Measurements from ENCODE around the gene LRRTM4.

Gene LRRTM4

GRCh38 chr2:76977846-76978727, 544.1 kb downstream of the LRRTM4 start:
- DNase-seq, result no peak

GRCh38 chr2:76975752-76976151, 546.4 kb downstream of the LRRTM4 start:
- no peak for DNase-seq

GRCh38 chr2:76973610-76974009, 548.6 kb downstream of the LRRTM4 start:
- no peak for DNase-seq

GRCh38 chr2:76965772-76966171, 556.4 kb downstream of the LRRTM4 start:
- DNase-seq, result no peak

- DNase-seq, result no peak
Measured at GRCh38 chr2:76958749-76959148, 563.4 kb downstream of the LRRTM4 start.

- no peak for DNase-seq
Measured at GRCh38 chr2:76953733-76954347, 568.3 kb downstream of the LRRTM4 start.

DNA sequence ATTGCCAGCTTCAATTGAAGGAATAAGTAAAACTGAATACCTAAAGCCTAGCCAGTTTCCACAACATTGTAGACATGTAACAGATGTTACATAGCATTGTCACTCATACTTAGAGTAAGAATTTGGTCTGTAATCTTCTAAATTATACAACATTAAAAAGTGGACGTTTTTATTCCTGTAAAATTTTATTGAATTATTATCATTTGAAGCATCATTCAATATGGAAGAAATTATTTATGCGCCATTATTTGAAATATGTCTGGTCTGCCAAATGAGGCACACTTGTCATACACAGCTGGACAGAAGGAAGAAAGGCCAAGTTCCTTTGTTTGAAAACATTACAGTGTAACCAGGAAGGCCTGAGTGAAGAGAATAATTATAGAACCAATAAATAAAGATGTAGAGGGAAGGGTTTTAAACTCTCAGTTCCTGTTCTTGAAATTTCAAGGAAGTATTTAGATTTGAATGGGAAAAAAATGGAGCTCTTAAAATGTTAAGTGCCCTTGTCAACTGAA, 575.5 kb downstream of the LRRTM4 start:
- no peak for DNase-seq

GRCh38 chr2:76940559-76940958, 581.6 kb downstream of the LRRTM4 start:
- no peak for DNase-seq

- DNase-seq, result no peak
Measured at GRCh38 chr2:76938153-76938552, 584.0 kb downstream of the LRRTM4 start.

DNA sequence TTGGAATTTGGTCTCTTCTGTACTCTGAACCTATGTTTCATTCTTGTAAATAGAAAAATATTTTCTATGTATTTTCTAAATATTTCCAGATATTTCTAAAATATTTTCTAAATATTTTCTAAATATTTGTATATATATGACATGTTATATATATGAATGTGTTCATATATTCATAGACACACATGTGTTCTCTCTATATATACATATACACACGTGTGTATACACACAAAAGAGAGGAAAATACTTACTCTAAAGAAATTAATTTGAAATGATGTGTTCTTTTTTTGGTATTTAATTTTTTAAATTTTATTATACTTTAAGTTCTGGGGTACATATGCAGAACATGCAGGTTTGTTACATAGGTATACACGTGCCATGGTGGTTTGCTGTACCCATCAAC, 589.6 kb downstream of the LRRTM4 start:
- no peak for DNase-seq

DNA sequence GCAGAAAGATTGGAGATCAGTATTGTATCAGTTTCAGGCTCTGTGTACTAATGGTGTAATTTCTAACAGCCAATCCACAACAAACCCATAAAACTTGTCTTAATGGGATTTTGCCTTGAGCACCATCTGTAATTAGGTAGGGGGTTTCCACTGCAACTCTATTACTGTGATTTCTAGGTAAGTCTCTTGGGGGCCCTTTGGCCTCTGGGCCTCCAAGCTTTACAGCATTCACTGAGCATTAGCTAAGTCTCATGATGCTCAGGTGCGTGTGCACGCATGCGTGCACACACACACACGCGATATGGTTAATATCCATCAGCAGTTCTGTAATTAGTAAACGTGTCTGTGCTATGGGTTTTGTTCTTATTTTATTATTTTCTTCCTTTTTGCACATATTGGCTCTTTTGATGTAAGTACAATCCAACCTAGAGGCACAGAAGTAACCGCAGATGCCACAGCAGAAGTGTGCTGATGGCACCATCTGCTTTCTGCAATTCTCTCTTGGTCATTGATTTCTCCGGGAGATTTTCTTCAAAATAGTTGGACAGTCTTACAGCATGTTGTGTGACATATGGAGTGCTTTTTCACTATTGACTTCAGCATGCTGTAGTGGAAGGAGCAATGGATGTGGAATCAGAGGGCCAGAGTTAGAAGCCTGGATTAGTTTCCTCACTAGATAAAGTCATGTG, 592.0 kb downstream of the LRRTM4 start:
- no peak for DNase-seq

DNA sequence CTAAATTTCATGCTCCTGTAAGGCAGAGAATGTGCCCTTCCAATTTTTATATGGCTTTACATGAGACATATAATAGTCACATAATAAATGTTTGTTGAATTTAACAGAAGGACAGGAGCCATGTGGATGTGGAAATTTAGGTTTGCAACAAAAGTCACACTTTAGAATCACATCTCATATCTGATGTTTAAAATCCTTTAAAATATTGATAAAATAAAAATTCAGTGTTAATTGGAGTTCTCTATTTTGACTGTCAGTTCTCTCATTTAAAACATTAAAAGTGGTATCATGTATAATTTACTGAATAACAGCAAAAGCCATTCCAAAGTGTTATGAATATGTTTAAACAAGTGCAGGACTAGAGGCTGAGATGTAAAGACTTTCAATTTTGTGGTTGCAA, 594.1 kb downstream of the LRRTM4 start:
- DNase-seq, result no peak

GRCh38 chr2:76921006-76921405, 601.2 kb downstream of the LRRTM4 start:
- DNase-seq, result no peak

- DNase-seq, result no peak
Measured at GRCh38 chr2:76895469-76895868, 626.7 kb downstream of the LRRTM4 start.

DNA sequence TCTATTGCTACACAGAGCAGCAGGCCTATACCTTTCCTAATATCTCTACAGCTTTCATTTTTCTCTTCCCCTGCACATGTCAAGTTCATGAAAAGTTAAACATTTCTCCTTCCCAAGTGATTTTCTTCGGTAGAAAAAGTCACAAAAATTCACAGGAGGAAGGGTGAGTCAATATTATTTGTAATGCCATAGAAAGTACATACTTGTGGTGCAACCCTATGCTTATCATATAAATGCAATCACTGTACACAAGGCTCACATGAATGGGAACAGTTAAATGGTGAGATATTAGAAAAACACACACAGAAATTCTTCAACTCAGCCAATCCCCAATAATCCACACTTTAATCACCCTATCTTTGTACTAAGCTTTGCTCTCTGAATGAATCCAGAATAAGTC, 651.6 kb downstream of the LRRTM4 start:
- DNase-seq, result no peak

DNA sequence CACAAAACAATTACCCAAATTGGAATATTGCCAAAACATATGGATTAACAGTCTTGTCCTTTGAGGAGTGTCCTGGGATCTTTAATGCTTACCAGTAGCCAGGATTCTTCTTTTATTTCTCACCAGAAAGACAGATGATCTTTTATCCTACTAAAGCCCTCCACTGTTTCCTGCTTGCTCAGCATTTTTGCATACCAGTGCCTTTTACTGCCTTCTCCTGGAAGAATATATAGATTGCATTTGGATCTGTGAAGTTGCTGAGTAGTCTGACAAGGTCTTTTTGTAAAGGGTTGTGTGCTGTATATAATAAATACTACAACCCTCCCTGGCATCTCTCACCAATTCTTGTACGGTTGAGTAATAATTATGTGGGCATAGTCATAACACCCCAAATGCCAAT, 652.2 kb downstream of the LRRTM4 start:
- no peak for DNase-seq

DNA sequence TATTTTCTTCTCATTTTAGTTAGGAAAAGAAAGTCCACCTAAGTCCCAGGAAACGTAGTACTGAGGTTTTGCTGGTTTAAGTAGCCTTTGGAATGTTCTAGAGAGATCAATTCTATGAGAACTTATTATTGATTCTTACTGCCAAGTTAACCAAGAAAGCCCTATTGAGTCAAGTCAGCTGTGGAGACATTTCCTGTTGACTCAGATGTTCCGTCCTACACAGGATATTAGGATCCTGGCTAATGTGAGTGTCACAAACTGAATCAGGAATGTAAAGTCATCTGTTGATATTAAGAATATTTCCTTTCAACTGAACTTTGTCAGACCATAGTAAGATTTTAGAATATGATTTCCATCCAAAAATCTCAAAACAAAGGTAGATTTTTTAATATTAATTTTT, 654.3 kb downstream of the LRRTM4 start:
- DNase-seq, result no peak

DNA sequence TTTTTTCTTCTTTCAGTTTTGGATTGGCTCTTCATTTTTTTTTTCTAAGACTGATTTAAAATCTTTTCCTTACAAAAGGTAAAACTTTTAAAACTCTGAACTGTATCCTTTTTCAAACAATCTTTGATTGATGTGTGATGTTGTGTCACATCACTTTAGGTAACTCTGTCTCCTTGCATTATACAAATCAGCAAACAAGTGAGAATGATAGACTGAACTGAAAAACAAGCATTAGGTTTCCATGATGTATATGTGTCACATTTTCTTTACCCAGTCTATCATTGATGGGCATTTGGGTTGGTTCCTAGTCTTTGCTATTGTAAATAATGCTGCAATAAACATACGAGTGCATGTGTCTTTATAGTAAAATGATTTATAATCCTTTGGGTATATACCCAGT, 655.7 kb downstream of the LRRTM4 start:
- DNase-seq, result no peak

DNA sequence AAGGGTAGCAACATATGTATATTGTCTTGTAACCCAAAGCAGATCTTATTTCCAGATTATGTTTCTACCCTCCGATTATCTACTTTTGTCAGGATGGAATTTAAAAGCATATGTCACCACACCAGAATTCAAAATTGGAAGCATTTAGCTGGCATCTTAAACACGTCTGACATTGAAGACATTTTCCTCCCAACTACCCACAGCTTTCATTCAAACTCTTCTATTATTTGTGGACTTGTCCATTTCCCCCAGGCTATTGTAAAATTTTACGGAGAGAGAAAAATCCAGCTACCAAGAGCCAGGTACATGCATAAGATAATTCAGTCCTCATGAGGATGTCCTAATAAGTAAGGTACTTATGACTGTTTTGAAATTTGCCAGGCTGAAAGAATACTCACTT, 659.3 kb downstream of the LRRTM4 start:
- DNase-seq, result no peak

GRCh38 chr2:76861708-76862107, 660.5 kb downstream of the LRRTM4 start:
- no peak for DNase-seq

- DNase-seq, result no peak
Measured at GRCh38 chr2:76851000-76851399, 671.2 kb downstream of the LRRTM4 start.

GRCh38 chr2:76849086-76849485, 673.1 kb downstream of the LRRTM4 start:
- no peak for DNase-seq

GRCh38 chr2:76839826-76840225, 682.4 kb downstream of the LRRTM4 start:
- no peak for DNase-seq

Measured in activated effector memory CD4-positive, alpha-beta T cell treated with anti-CD3 and anti-CD28 coated beads, Interleukin-2, amount 50 U/mL, for 16 hours (primary cell).